PC-3 (cell line): ENCODE results near the gene GNG8.

ENCODE experiments used
- EZH2 ChIP-seq: fragments of 300-600 bp; sonication (generic); IDR thresholded peaks from one replicate; pipeline ENCODE4 v1.6.1; 2017; ENCODE audit warnings: antibody characterized with exemption, mild to moderate bottlenecking, low read length; ENCODE audit not compliant: unreplicated experiment
- EZH2phosphoT487 ChIP-seq: fragments of 300-600 bp; sonication (generic); IDR thresholded peaks from 2 replicates; pipeline ENCODE4 v1.6.1; 2018; ENCODE audit warnings: mild to moderate bottlenecking, antibody characterized with exemption, low read length, borderline replicate concordance
- TF ChIP-seq, protein P1 (sequence below): fragments of 300-600 bp; sonication (generic); conservative IDR thresholded peaks from 2 replicates; pipeline ENCODE4 v1.5.1; 2017; ENCODE audit warnings: antibody characterized with exemption, low read depth, mild to moderate bottlenecking, low read length

DNA sequence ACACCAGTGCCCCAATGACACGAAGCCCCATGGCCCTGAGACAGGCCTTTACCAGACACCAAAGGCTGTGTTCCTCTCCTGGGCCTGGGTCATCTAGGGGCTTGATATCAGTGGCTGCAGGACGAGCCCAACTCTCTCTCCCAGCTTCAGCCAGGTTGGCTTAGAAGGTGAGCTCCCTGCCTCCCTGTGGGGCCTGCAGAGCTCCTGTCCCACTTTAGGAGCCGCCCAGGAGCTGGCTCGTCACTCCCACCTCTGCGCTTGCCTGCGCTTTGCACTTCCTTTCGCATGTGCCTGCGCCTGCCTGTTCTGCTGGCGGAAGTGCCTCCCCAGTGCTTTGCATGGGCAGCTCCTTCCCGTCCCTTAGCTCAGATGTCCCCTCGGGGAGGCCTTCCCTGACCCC is 30.0 kb downstream of the GNG8 start:
- no peak for TF ChIP-seq EZH2phosphoT487
- TF ChIP-seq, protein P1, sequence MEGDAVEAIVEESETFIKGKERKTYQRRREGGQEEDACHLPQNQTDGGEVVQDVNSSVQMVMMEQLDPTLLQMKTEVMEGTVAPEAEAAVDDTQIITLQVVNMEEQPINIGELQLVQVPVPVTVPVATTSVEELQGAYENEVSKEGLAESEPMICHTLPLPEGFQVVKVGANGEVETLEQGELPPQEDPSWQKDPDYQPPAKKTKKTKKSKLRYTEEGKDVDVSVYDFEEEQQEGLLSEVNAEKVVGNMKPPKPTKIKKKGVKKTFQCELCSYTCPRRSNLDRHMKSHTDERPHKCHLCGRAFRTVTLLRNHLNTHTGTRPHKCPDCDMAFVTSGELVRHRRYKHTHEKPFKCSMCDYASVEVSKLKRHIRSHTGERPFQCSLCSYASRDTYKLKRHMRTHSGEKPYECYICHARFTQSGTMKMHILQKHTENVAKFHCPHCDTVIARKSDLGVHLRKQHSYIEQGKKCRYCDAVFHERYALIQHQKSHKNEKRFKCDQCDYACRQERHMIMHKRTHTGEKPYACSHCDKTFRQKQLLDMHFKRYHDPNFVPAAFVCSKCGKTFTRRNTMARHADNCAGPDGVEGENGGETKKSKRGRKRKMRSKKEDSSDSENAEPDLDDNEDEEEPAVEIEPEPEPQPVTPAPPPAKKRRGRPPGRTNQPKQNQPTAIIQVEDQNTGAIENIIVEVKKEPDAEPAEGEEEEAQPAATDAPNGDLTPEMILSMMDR, result no peak
- no peak for TF ChIP-seq EZH2
